ENCODE measurements around the gene PSMD9. TPM values are rescaled to one million over a fixed set of nuclear protein-coding genes. Genes with fewer than 3 reads are reported as not detected.

Gene PSMD9
- polyA plus RNA-seq, 1 experiment: 57.7 TPM

- Histone ChIP-seq H3K27me3 (ENCODE audit: control insufficient read depth, insufficient read depth, low read length) (no peaks in the 10 kb centered on the region), H3K4me3 (ENCODE audit: low read depth, low read length) (no peak overlapping the region), H3K27ac (ENCODE audit: low read depth, low read length) (no peak overlapping the region), H3K9me3 (ENCODE audit: control insufficient read depth, insufficient read depth, low read length) (peaks cover 5% of the 10 kb centered on the region; the same call in 1 of the 2 replicates)
- ChIA-PET CTCF (no interaction called here), POLR2A (no interaction called here)
- no peak for DNase-seq (ENCODE audit: low read depth, low spot score)
- TF ChIP-seq CTCF (IDR thresholded peaks at IDR 0.05; ENCODE audit: low read depth, low read length): no peak
These were observed 49.1 kb downstream of the PSMD9 start for GRCh38 chr12:121937654-121938053.

DNA sequence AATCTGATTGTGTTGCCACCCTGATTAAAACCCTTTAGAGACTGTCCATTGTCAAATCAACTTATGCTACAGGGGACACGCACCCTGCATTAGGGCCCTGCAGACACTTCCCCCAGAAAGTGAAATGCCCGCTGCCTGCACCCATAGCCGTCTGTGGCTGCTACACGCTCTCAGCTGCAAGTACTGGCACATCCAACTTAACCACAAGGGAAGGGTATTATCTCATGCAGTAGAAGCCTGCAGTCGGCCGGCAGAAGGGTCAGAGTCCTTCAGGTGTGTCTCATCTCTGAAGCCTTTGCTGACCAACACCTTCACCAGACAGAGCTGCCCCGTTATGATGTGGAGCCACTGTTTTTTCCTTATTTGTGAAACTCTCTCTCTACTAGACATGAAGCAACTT, 50.6 kb downstream of the PSMD9 start:
- POLR2A ChIA-PET: no interaction called here

GRCh38 chr12:121939992-121940766, 51.6 kb downstream of the PSMD9 start:
- TF ChIP-seq CTCF (IDR thresholded peaks at IDR 0.05; ENCODE audit: low read depth, low read length): no peak
- H3K4me3 ChIP-seq (ENCODE audit: low read depth, low read length): no peak overlapping the region
- no peak overlapping the region for H3K27ac ChIP-seq (ENCODE audit: low read depth, low read length)
- ChIA-PET POLR2A (no interaction called here), CTCF (no interaction called here)
- no peak for DNase-seq (ENCODE audit: low read depth, low spot score)
- peaks cover 5% of the 10 kb centered on the region; the same call in 1 of the 2 replicates for H3K9me3 ChIP-seq (ENCODE audit: control insufficient read depth, insufficient read depth, low read length)
- H3K27me3 ChIP-seq (ENCODE audit: control insufficient read depth, insufficient read depth, low read length): no peaks in the 10 kb centered on the region

More for the DNA sequence above, 50.6 kb downstream of the PSMD9 start:
- H3K4me3 ChIP-seq (ENCODE audit: low read depth, low read length): no peak overlapping the region
- H3K27me3 ChIP-seq (ENCODE audit: control insufficient read depth, insufficient read depth, low read length): no peaks in the 10 kb centered on the region
- TF ChIP-seq CTCF (IDR thresholded peaks at IDR 0.05; ENCODE audit: low read depth, low read length): no peak
- H3K9me3 ChIP-seq (ENCODE audit: control insufficient read depth, insufficient read depth, low read length): peaks cover 5% of the 10 kb centered on the region; the same call in 1 of the 2 replicates
- H3K27ac ChIP-seq (ENCODE audit: low read depth, low read length): no peak overlapping the region
- no peak for DNase-seq (ENCODE audit: low read depth, low spot score)
- CTCF ChIA-PET: no interaction called here

- Histone ChIP-seq H3K27me3 (ENCODE audit: control insufficient read depth, insufficient read depth, low read length) (no peaks in the 10 kb centered on the region), H3K9me3 (ENCODE audit: control insufficient read depth, insufficient read depth, low read length) (peaks cover 5% of the 10 kb centered on the region; the same call in 1 of the 2 replicates), H3K27ac (ENCODE audit: low read depth, low read length) (peak overlapping the region; percentile 75), H3K4me3 (ENCODE audit: low read depth, low read length) (no peak overlapping the region)
- CTCF ChIA-PET: no interaction called here
- peak; percentile 36 for DNase-seq (ENCODE audit: low read depth, low spot score)
- TF ChIP-seq CTCF (IDR thresholded peaks at IDR 0.05; ENCODE audit: low read depth, low read length): no peak
- POLR2A ChIA-PET: no interaction called here
These were observed 53.6 kb downstream of the PSMD9 start for GRCh38 chr12:121942145-121942718.

- DNase-seq (ENCODE audit: low read depth, low spot score): no peak
- ChIA-PET CTCF (no interaction called here), POLR2A (no interaction called here)
- H3K9me3 ChIP-seq (ENCODE audit: control insufficient read depth, insufficient read depth, low read length): peaks cover 5% of the 10 kb centered on the region; the same call in 1 of the 2 replicates
- no peaks in the 10 kb centered on the region for H3K27me3 ChIP-seq (ENCODE audit: control insufficient read depth, insufficient read depth, low read length)
- TF ChIP-seq CTCF (IDR thresholded peaks at IDR 0.05; ENCODE audit: low read depth, low read length): no peak
- H3K27ac ChIP-seq (ENCODE audit: low read depth, low read length): no peak overlapping the region
- no peak overlapping the region for H3K4me3 ChIP-seq (ENCODE audit: low read depth, low read length)
These were observed 55.3 kb downstream of the PSMD9 start for GRCh38 chr12:121943926-121944325.
